Measurements from ENCODE around the gene DLG3. TPM values are rescaled to one million over a fixed set of nuclear protein-coding genes. Genes with fewer than 3 reads are reported as not detected.

DLG3 gene
- total RNA-seq, 1 experiment from 2014 or later, result 26.4 TPM

GRCh38 chrX:70432936-70433847 is 11.4 kb upstream of the DLG3 start:
- Histone ChIP-seq H3K9ac (ENCODE audit: low read length) (peak overlapping the region; percentile 66; the same call in 1 of the 2 replicates), H3K27me3 (ENCODE audit: low read length) (no peaks in the 10 kb centered on the region), H3K9me3 (ENCODE audit: low read length) (no peaks in the 10 kb centered on the region), H3F3A (ENCODE audit: low read length, unreplicated experiment) (no peaks in the 10 kb centered on the region), H4K20me1 (ENCODE audit: low read length) (no peaks in the 10 kb centered on the region), H2AFZ (ENCODE audit: low read length) (peak overlapping the region; percentile 100), H3K27ac (ENCODE audit: low read length) (no peak overlapping the region), H3K36me3 (ENCODE audit: low read depth, low read length) (no peaks in the 10 kb centered on the region), H3K79me2 (ENCODE audit: low read length) (no peaks in the 10 kb centered on the region), H3K4me3 (ENCODE audit: low read length) (peak overlapping the region; percentile 93), H3K4me2 (ENCODE audit: low read length) (peak overlapping the region; percentile 99), H3K4me1 (ENCODE audit: insufficient read depth, low read length) (peaks cover 20% of the 10 kb centered on the region), H3K9me2 (replicated peaks; ENCODE audit: low read length) (no peaks in the 10 kb centered on the region)
- BruUV-seq (replicated peaks), result no TSS peak
- CTCF ChIA-PET, result interaction anchor here (0.6 to 1.0 kb wide), 2 partner anchors 10 to 121 kb away, joined by 3 to 5 read pairs; partner anchors contain the start of gene GDPD2
- ATAC-seq, result no peak; the same call in 1 of the 2 replicates
- POLR2A ChIA-PET (ENCODE audit: unreplicated experiment), result interaction anchor here (0.5 kb wide), 1 partner anchor 300 kb away, joined by 5 read pairs; the partner anchor contains the start of gene IGBP1
- DNase-seq, result no peak
- TF ChIP-seq CTCF (conservative IDR thresholded peaks at IDR 0.05; ENCODE audit: low read depth, low read length), result no peak
- TF ChIP-seq EZH2phosphoT487 (IDR thresholded peaks at IDR 0.05; ENCODE audit: borderline replicate concordance, low read length), result no peak
- TF ChIP-seq EZH2 (IDR thresholded peaks at IDR 0.05; ENCODE audit: low read length, unreplicated experiment), result no peak
- intact Hi-C loops (cut with micrococcal nuclease), result no loop called here

- 0 out of 2 replicates have a peak overlapping the region, but pooled peaks have one; percentile 37 for H3K27ac ChIP-seq (ENCODE audit: low read length)
- peaks cover 22% of the 10 kb centered on the region for H3K4me1 ChIP-seq (ENCODE audit: insufficient read depth, low read length)
- H3K9me2 ChIP-seq (replicated peaks; ENCODE audit: low read length), result no peaks in the 10 kb centered on the region
- H3F3A ChIP-seq (ENCODE audit: low read length, unreplicated experiment), result no peaks in the 10 kb centered on the region
- no peaks in the 10 kb centered on the region for H3K9me3 ChIP-seq (ENCODE audit: low read length)
- H3K4me2 ChIP-seq (ENCODE audit: low read length), result peak overlapping the region; percentile 99
- CTCF ChIA-PET, result interaction anchor here (0.6 to 1.0 kb wide), 2 partner anchors 11 to 120 kb away, joined by 3 to 5 read pairs; partner anchors contain the start of gene GDPD2
- H3K4me3 ChIP-seq (ENCODE audit: low read length), result peak overlapping the region; percentile 93
- no peaks in the 10 kb centered on the region for H3K27me3 ChIP-seq (ENCODE audit: low read length)
- TSS peak; percentile 80 for BruUV-seq (replicated peaks)
- H2AFZ ChIP-seq (ENCODE audit: low read length), result peak overlapping the region; percentile 100
- H3K36me3 ChIP-seq (ENCODE audit: low read depth, low read length), result no peaks in the 10 kb centered on the region
- POLR2A ChIA-PET (ENCODE audit: unreplicated experiment), result no interaction called here
- peak overlapping the region; percentile 66 for H3K9ac ChIP-seq (ENCODE audit: low read length)
- ATAC-seq, result peak; percentile 66
- H4K20me1 ChIP-seq (ENCODE audit: low read length), result no peaks in the 10 kb centered on the region
- peak; percentile 64 for DNase-seq
- H3K79me2 ChIP-seq (ENCODE audit: low read length), result no peaks in the 10 kb centered on the region
- TF ChIP-seq CTCF (conservative IDR thresholded peaks at IDR 0.05; ENCODE audit: low read depth, low read length) (peak; percentile 72), EZH2 (IDR thresholded peaks at IDR 0.05; ENCODE audit: low read length, unreplicated experiment) (no peak)
- intact Hi-C loops (cut with micrococcal nuclease), result loop anchor here (1.0 to 2.0 kb wide), 4 partner anchors 103 to 301 kb away; partner anchors contain the start of genes IGBP1 and KIF4A
Observed at GRCh38 chrX:70433848-70434351, 10.7 kb upstream of the DLG3 start.

All from PC-3 (cell line).